ENCODE data around the gene ZNF236.

Gene ZNF236

DNA sequence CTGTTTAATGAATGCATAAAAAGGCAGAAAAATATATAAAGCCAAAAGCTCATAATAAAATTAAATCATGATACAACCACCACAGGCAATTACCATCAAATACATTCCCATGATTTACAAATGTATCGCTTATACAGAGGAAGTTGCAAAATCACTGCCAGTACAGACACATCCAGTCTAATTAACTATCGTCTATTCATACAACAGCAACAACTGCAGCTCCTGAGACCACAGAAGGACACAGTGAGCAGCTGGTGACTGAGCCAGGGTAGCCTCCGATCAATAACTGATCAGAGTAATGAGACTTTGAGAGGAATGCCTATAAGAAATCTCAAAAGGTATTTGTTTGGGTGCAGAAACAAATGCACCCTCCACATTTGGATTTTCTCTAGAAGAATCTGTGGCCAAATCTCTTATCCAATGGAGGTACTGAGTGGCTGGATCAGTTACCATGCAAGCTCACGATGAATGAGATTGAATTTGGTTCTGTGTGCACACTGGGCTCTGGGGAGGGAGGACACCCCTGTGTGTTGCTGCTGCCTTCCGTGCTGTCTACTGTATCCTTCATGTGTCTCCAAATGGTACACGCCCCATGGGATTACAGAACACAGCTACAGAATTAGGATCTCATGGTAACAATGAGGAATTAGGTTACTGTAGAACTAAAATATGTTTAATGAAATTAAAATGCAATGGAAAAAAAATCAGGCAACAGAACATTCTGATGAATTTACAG lies 190.6 kb downstream of the ZNF236 start:
- Histone ChIP-seq H3K27ac (peak overlapping the region; percentile 4 to 32), H3K4me3 (no peak overlapping the region)
- DNase-seq (ENCODE audit: low spot score): no peak
- no peak for TF ChIP-seq CTCF (IDR thresholded peaks at IDR 0.05)

GRCh38 chr18:77013811-77014521 lies 191.6 kb downstream of the ZNF236 start:
- H3K27ac ChIP-seq: peak overlapping the region; percentile 4 to 81
- no peak for TF ChIP-seq CTCF (IDR thresholded peaks at IDR 0.05)
- H3K4me3 ChIP-seq: peak overlapping the region; percentile 14
- DNase-seq (ENCODE audit: low spot score): no peak

DNA sequence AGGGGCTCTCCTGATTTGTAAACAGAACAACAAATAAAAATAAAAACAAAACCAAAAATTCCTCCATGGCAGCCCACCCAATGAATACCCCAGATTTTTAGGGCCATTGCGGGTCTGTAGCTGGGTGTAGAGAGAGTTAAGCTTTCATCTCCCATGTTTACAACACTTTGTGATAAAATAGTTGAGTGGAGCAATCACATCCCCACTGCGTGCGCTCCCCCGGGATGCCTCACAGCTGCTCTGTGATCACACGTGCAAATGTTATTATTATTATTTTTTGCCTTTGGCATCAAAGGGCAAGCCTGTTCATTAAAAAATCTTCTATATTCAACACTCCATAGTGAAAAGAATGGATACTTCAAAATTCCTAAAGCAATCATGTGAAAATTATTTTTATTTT lies 192.2 kb downstream of the ZNF236 start:
- Histone ChIP-seq H3K27ac (peak overlapping the region; percentile 4 to 81), H3K4me3 (peak overlapping the region; percentile 14)
- no peak for DNase-seq (ENCODE audit: low spot score)
- TF ChIP-seq CTCF (IDR thresholded peaks at IDR 0.05): no peak

- DNase-seq (ENCODE audit: low spot score): no peak
- TF ChIP-seq CTCF (IDR thresholded peaks at IDR 0.05): no peak
- no peak overlapping the region for H3K4me3 ChIP-seq
- no peak overlapping the region for H3K27ac ChIP-seq
Observed at GRCh38 chr18:77015169-77015568, 192.8 kb downstream of the ZNF236 start.

GRCh38 chr18:77015771-77016710 lies 193.7 kb downstream of the ZNF236 start:
- Histone ChIP-seq H3K4me3 (no peak overlapping the region), H3K27ac (no peak overlapping the region)
- no peak for DNase-seq (ENCODE audit: low spot score)
- TF ChIP-seq CTCF (IDR thresholded peaks at IDR 0.05): no peak

GRCh38 chr18:77016936-77017335 lies 194.6 kb downstream of the ZNF236 start:
- TF ChIP-seq CTCF (IDR thresholded peaks at IDR 0.05): no peak
- no peak overlapping the region for H3K27ac ChIP-seq
- DNase-seq (ENCODE audit: low spot score): no peak
- no peak overlapping the region for H3K4me3 ChIP-seq

Measured in coronary artery (tissue), 2 donors.